HUES64 (cell line): ENCODE results near the gene CLDN6.

ENCODE experiments used
- H3K27ac ChIP-seq: 2 replicates; pipeline ENCODE4 v1.7.0; 2013; ENCODE audit warnings: low read depth, low read length, inconsistent platforms
- H3K27me3 ChIP-seq: 2 replicates; pipeline ENCODE4 v1.6.1; 2013; ENCODE audit warnings: mild to moderate bottlenecking, low read length; ENCODE audit not compliant: insufficient read depth
- H3K36me3 ChIP-seq: 2 replicates; pipeline ENCODE4 v1.6.1; 2013; ENCODE audit warnings: mild to moderate bottlenecking, low read length; ENCODE audit not compliant: insufficient read depth
- H3K4me1 ChIP-seq: 2 replicates; pipeline ENCODE4 v1.6.1; 2013; ENCODE audit warnings: mild to moderate bottlenecking, low read length, moderate library complexity; ENCODE audit not compliant: insufficient read depth
- H3K4me3 ChIP-seq: 2 replicates; pipeline ENCODE4 v1.5.1; 2013; ENCODE audit warnings: mild to moderate bottlenecking, low read length, moderate library complexity
- H3K9ac ChIP-seq: 2 replicates; pipeline ENCODE4 v1.6.1; 2013; ENCODE audit warnings: mild to moderate bottlenecking, low read depth, low read length
- H3K9me3 ChIP-seq: 2 replicates; pipeline ENCODE4 v1.6.1; 2013; ENCODE audit warnings: low read depth, low read length; ENCODE audit not compliant: insufficient read depth
- whole genome bisulfite sequencing: fragments of 150-250, 120-280 bp; methylation state at CpG from one replicate; pipeline ENCODE4 v1.1.7; 2013; ENCODE audit warnings: missing lambda C conversion rate; 5-methylcytosine and 5-hydroxymethylcytosine counted together

CLDN6 gene

GRCh38 chr16:2973093-2973492 is 44.9 kb downstream of the CLDN6 start:
- 91% methylated on average over 5 of the region's 5 CpGs for WGBS
- no peak overlapping the region for H3K4me3 ChIP-seq
- H3K4me1 ChIP-seq = no peaks in the 10 kb centered on the region
- no peak overlapping the region for H3K9ac ChIP-seq
- no peaks in the 10 kb centered on the region for H3K9me3 ChIP-seq
- peaks cover 4% of the 10 kb centered on the region for H3K27me3 ChIP-seq
- peaks cover 60% of the 10 kb centered on the region for H3K36me3 ChIP-seq
- H3K27ac ChIP-seq = no peak overlapping the region

DNA sequence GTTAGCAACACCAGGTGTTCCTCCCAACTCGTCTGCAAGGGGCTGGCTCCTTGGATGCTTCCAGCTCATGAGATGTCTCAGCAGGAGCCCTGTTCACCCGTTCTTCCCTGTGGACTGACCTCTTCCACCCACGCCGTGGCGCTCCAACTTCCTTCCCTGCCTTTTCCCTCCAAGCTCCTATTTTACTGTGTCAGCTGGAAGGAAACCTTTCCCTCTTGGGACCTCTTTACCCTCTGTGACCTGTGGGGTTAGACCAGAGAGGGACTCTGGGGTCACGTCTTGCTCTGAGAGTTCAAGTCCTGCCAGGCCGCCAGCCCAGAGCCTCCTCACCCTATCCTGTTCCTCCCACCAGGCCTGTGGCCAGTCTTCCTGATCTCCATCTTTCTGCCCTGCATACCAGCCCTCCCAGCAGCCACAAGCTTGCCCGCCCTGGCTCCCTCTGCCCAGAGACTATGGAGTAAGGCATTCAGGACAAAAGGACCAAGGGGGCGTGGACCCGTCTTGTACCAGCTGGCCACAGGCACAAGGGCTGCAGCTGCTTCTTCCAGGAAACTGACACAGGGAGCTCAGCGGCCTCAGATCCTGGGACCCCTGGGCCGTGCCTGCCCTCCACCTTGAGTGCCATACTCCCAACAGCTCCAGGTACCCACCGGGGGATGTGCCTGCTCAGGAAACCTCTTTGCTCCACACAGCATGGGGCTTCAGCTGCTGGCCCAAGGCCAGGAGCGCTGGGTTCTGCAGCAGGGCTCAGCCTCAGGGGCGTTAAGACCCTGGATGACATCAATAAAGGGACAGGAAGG is 45.8 kb downstream of the CLDN6 start:
- H3K9me3 ChIP-seq = no peaks in the 10 kb centered on the region
- peaks cover 51% of the 10 kb centered on the region for H3K36me3 ChIP-seq
- H3K27ac ChIP-seq = no peak overlapping the region; the same call in 1 of the 2 replicates
- H3K4me3 ChIP-seq = no peak overlapping the region
- no peaks in the 10 kb centered on the region for H3K4me1 ChIP-seq
- H3K9ac ChIP-seq = no peak overlapping the region
- peaks cover 13% of the 10 kb centered on the region for H3K27me3 ChIP-seq
- 88% methylated on average over 15 of the region's 15 CpGs for WGBS

DNA sequence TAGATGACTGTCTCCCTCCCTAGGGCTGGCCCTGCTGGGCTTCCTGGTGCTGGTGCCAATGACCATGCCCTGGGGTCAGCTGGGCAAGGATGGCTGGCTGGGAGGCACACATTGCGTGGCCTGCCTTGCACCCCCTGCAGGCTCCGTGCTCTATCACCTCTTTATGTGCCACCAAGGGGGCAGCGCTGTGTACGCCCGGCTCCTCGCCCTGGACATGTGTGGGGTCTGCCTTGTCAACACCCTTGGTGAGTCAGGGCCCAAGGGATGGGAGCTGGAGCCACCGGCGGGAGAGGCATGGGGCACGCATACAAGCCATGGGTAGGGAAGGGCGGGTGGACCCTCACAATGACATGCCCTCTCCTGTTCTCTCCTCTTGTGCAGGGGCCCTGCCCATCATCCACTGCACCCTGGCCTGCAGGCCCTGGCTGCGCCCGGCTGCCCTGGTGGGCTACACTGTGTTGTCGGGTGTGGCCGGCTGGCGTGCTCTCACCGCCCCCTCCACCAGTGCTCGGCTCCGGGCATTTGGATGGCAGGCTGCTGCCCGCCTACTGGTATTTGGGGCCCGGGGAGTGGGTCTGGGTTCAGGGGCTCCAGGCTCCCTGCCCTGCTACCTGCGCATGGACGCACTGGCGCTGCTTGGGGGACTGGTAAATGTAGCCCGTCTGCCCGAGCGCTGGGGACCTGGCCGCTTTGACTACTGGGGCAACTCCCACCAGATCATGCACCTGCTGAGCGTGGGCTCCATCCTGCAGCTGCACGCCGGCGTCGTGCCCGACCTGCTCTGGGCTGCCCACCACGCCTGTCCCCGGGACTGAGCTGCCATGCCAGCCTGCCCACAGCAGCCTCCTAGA is 46.6 kb downstream of the CLDN6 start:
- Histone ChIP-seq H3K27me3 (peaks cover 19% of the 10 kb centered on the region), H3K9ac (no peak overlapping the region), H3K36me3 (peaks cover 42% of the 10 kb centered on the region), H3K9me3 (no peaks in the 10 kb centered on the region), H3K4me3 (no peak overlapping the region), H3K4me1 (no peaks in the 10 kb centered on the region), H3K27ac (no peak overlapping the region)
- WGBS = 93% methylated on average over 35 of the region's 35 CpGs

DNA sequence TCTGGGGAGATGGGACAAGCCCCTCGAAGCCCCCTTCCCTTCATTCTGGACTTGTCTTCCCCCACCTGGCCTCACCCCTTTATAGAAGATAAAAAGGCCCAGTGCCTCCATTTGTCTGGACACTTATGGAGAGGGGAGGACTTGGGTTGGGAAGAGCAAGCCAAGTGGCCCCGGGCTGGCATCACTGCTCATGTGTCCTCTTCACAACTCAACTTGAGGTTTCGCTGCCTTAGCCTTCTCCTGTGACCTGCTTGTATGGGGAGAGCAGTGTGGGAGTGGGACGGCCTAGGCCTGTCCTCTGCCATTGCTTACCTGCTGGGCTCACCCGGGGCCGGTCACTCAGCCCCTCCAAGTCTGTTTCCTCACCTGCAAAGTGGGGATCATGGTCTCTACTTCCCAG is 47.4 kb downstream of the CLDN6 start:
- Histone ChIP-seq H3K27ac (peak overlapping the region; percentile 64; the same call in 1 of the 2 replicates), H3K4me1 (no peaks in the 10 kb centered on the region), H3K9ac (peak overlapping the region; percentile 87), H3K4me3 (peak overlapping the region; percentile 93), H3K9me3 (no peaks in the 10 kb centered on the region), H3K36me3 (peaks cover 35% of the 10 kb centered on the region), H3K27me3 (peaks cover 26% of the 10 kb centered on the region)
- WGBS = 89% methylated on average over 6 of the region's 6 CpGs

DNA sequence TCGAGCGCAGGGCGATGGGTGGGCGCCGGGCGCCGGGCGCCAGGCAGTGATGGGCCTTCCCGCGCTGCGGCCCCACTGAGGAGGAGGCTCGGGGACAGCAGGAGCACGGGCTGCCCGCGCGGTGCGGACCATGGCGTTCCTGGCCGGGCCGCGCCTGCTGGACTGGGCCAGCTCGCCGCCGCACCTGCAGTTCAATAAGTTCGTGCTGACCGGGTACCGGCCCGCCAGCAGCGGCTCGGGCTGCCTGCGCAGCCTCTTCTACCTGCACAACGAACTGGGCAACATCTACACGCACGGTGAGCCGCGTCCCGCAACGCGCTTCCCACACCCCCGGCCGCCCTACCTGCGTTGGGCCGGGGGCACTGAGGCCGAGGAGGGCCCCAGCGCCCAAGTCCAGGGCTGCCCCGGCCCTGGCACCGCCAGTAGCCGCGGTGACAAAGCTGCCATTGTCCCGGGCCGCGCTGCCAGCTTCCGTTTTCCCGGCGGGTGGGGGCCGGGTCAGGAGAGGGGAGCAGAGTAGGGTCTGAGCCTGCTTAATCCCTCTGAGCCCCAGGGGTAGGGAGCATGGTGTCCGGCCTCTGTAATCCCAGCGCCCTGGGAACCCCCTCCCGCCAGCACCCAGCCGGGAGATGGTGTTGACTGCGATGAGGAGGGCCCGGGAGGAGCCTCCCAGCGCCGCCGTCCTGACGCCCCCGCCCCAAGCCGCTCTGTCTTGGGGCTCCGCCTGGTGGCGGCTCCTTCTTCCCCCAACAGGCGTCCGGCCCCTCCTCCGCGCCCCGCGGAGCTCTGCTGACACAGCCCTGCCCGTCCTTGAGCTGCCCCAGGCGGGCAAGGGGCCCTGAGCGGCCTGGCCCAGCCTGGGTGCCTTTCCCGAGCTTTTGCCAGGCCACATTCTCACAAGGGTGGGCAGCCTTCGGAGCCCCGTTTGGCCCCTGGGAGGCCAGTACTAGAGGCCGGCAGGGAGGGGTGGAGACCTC is 48.1 kb downstream of the CLDN6 start:
- peak overlapping the region; percentile 93 for H3K4me3 ChIP-seq
- H3K4me1 ChIP-seq = no peaks in the 10 kb centered on the region
- peak overlapping the region; percentile 75; the same call in 1 of the 2 replicates for H3K27ac ChIP-seq
- WGBS = under 1% methylated on average over 83 of the region's 83 CpGs
- peak overlapping the region; percentile 87 for H3K9ac ChIP-seq
- H3K9me3 ChIP-seq = no peaks in the 10 kb centered on the region
- H3K36me3 ChIP-seq = peaks cover 27% of the 10 kb centered on the region
- peaks cover 26% of the 10 kb centered on the region for H3K27me3 ChIP-seq

DNA sequence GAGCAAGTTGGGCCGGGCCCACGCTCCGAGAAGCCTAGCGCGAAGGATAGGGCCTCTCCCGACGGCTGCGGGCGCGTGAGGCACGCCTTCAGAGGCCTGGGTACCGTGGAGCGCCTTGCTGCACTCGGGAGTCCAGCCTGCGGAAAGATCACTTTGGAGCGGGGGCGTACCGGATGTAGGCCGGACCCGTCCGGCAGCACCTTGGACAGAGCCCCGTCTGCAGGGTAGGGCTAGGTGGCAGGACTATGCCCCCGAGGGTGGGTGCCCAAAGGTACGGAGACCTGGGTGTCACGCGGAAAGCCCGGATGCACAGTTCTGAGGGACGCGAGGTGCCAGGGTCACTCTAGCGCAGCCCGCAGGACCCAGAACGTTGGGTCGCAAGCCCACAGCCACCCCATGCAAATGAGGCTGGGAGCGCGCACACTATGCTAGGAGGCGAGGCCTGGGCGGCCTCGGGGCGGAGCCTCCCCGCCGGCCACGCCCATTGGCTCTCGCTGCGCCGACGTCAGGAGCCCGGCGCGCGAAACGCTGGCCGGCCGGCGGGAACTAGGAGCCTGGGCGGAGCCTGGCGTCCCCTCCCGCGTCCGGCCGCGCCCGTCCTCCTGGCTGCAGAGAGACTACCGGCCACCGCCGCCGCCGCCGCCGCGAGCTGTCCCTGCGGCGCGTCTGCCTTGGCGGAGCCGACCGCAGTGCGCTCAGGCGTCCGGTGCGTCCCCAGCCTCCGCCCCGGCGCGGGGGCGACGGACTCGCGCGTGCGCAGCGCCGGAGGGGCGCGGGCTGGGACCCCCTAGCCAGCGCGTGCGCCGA is 49.0 kb downstream of the CLDN6 start, which contains the start of gene PAQR4:
Gene PAQR4, plus strand, starts transcription at position 611 of the 807 bp plus-strand sequence. CDS start 327 bp downstream, outside the sequence.
- Histone ChIP-seq H3K9ac (peak within 1 kb of the TSS; percentile 87), H3K36me3 (peaks cover 22% of the 10 kb centered on the region), H3K4me1 (no peaks in the 10 kb centered on the region), H3K27me3 (peaks cover 26% of the 10 kb centered on the region), H3K4me3 (peak within 1 kb of the TSS; percentile 93), H3K9me3 (no peaks in the 10 kb centered on the region), H3K27ac (peak within 1 kb of the TSS; percentile 75; the same call in 1 of the 2 replicates)
- 1% methylated on average over 98 of the region's 98 CpGs for WGBS

DNA sequence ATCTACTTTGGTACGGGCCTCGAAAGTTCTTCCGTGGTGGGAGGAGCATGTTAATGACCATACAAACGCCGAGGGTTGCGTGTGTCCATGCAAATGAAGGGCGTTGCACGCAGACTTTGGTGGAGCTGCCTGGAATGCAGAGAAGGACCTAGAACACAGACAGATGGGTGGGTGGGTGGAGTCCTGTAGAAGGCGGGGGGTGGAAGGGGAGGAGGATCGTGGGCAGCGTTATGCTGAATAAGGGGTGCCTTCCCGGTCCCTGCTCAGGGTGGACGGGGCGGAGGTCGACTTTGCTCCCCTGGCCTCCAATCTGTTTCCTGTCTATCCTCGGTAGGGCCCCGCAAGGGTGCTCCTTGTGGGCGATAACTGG is 49.6 kb downstream of the CLDN6 start:
- Histone ChIP-seq H3K9ac (0 out of 2 replicates have a peak overlapping the region, but pooled peaks have one; percentile 24), H3K4me3 (peak overlapping the region; percentile 93), H3K27me3 (peaks cover 29% of the 10 kb centered on the region), H3K9me3 (no peaks in the 10 kb centered on the region), H3K27ac (peak overlapping the region; percentile 57; the same call in 1 of the 2 replicates), H3K36me3 (peaks cover 16% of the 10 kb centered on the region), H3K4me1 (no peaks in the 10 kb centered on the region)
- WGBS = 32% methylated on average over 18 of the region's 18 CpGs

- Histone ChIP-seq H3K27me3 (peaks cover 32% of the 10 kb centered on the region), H3K4me3 (no peak overlapping the region), H3K27ac (no peak overlapping the region), H3K4me1 (peaks cover 3% of the 10 kb centered on the region), H3K9me3 (no peaks in the 10 kb centered on the region), H3K9ac (no peak overlapping the region), H3K36me3 (peaks cover 10% of the 10 kb centered on the region; the same call in 1 of the 2 replicates)
- WGBS = 95% methylated on average over 33 of the region's 33 CpGs
Observed at GRCh38 chr16:2967721-2968161, 50.2 kb downstream of the CLDN6 start.

DNA sequence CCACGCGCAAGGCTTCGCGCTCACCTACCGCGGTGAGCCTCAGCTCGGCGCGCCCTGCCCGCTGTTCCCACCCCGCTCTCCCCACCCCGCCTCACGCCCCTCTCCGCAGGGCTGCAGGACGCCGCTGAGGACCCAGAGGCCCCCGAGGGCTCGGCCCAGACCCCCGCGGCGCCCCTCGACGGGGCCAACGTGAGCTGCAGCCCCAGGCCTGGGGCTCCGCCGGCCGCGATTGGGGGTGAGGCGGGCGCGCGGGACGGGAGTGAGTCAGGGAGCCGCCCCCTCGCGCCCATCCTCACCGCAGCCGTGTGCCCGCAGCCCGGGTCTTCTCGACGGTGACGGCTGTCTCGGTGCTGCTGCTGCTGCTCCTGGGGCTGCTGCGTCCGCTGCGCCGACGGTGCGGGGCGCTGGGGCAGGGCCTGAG is 50.8 kb downstream of the CLDN6 start:
- no peak overlapping the region for H3K9ac ChIP-seq
- H3K36me3 ChIP-seq = peaks cover 5% of the 10 kb centered on the region; the same call in 1 of the 2 replicates
- H3K9me3 ChIP-seq = no peaks in the 10 kb centered on the region
- H3K4me3 ChIP-seq = no peak overlapping the region
- peaks cover 37% of the 10 kb centered on the region for H3K27me3 ChIP-seq
- peaks cover 7% of the 10 kb centered on the region for H3K4me1 ChIP-seq
- 94% methylated on average over 51 of the region's 51 CpGs for WGBS
- no peak overlapping the region for H3K27ac ChIP-seq

- peaks cover 2% of the 10 kb centered on the region; the same call in 1 of the 2 replicates for H3K36me3 ChIP-seq
- no peak overlapping the region for H3K4me3 ChIP-seq
- H3K27ac ChIP-seq = no peak overlapping the region
- 95% methylated on average over 46 of the region's 46 CpGs for WGBS
- peaks cover 40% of the 10 kb centered on the region for H3K27me3 ChIP-seq
- H3K4me1 ChIP-seq = peaks cover 7% of the 10 kb centered on the region
- no peaks in the 10 kb centered on the region for H3K9me3 ChIP-seq
- H3K9ac ChIP-seq = no peak overlapping the region
Observed at GRCh38 chr16:2966808-2967191, 51.2 kb downstream of the CLDN6 start.
